Measurements from ENCODE around the gene FAM117A. TPM values are rescaled to one million over a fixed set of nuclear protein-coding genes. Genes with fewer than 3 reads are reported as not detected.

FAM117A gene
- total and polyA plus RNA-seq, 2 of the 4 experiments (the other 2 are of a cell fraction): 0.72 to 3.4 TPM

GRCh38 chr17:49707246-49707607 lies 56.7 kb downstream of the FAM117A start:
- Histone ChIP-seq H2BK120ac (ENCODE audit: low read depth, low read length) (no peak overlapping the region), H3K18ac (ENCODE audit: low read depth, low read length) (no peak overlapping the region), H3K14ac (replicated peaks; ENCODE audit: low read depth, low read length) (0 out of 2 replicates have a peak overlapping the region, but pooled peaks have one; percentile 12), H3K23ac (ENCODE audit: low read depth, low read length) (0 out of 2 replicates have a peak overlapping the region, but pooled peaks have one; percentile 5), H3K9me3 (ENCODE audit: control insufficient read depth, insufficient read depth, low read length) (no peaks in the 10 kb centered on the region), H2BK5ac (ENCODE audit: low read depth, low read length, poor library complexity, severe bottlenecking) (no peak overlapping the region), H4K8ac (ENCODE audit: low read depth in 2 of 2, low read length in 2 of 2) (peak overlapping the region; percentile 53 to 91), H4K91ac (ENCODE audit: insufficient read depth, low read depth, low read length) (no peak overlapping the region), H3K4me2 (ENCODE audit: low read depth, low read length) (peak overlapping the region; percentile 100), H2AK9ac (replicated peaks; ENCODE audit: low read depth, low read length, poor library complexity) (peak overlapping the region; percentile 88), H3K36me3 (ENCODE audit: control insufficient read depth, insufficient read depth, low read length) (peaks cover 29% of the 10 kb centered on the region), H3K4me3 (ENCODE audit: insufficient read depth, low read depth, low read length) (peak overlapping the region; percentile 80), H2AK5ac (ENCODE audit: low read depth, low read length) (peak overlapping the region; percentile 44), H2BK20ac (ENCODE audit: low read depth, low read length) (no peak overlapping the region), H3K9ac (ENCODE audit: low read depth, low read length) (peak overlapping the region; percentile 81), H3K79me1 (ENCODE audit: low read depth in 1 of 2, low read length in 2 of 2) (peaks cover 26 to 35% of the 10 kb centered on the region in 2 experiments), H3K27ac (ENCODE audit: insufficient read depth, low read length) (peak overlapping the region; percentile 70), H3K4me1 (ENCODE audit: control insufficient read depth, insufficient read depth, low read length) (peaks cover 5% of the 10 kb centered on the region), H4K20me1 (ENCODE audit: insufficient read depth, low read length) (no peaks in the 10 kb centered on the region), H2AFZ (replicated peaks; ENCODE audit: low read length, poor library complexity) (peak overlapping the region; percentile 96), H3K4ac (ENCODE audit: low read depth, low read length) (peak overlapping the region; percentile 58; the same call in 1 of the 2 replicates), H4K5ac (ENCODE audit: low read depth, low read length) (peak overlapping the region; percentile 51), H3K27me3 (ENCODE audit: control insufficient read depth, insufficient read depth, low read length) (no peaks in the 10 kb centered on the region), H3K56ac (ENCODE audit: extremely low read depth, insufficient read depth, low read length) (peak overlapping the region; percentile 78), H3K9me1 (ENCODE audit: insufficient read depth, low read length) (peaks cover 7% of the 10 kb centered on the region; the same call in 1 of the 2 replicates), H2BK15ac (ENCODE audit: low read depth, low read length) (no peak overlapping the region)
- DNase-seq: no peak
- intact Hi-C loops (cut with micrococcal nuclease) (loop anchor here (1.0 kb wide), 1 partner anchor 144 kb away; no protein-coding TSS in a partner anchor), dilution Hi-C loops (cut with HindIII; ENCODE audit: low sequenced_read_pairs, unreplicated experiment) (no loop called here), in situ Hi-C loops (cut with MboI; ENCODE audit: low sequenced_read_pairs) (loop anchor here (5.0 to 10.0 kb wide), 2 partner anchors 140 to 288 kb away; partner anchors contain the start of genes DLX3 and TAC4)
- TF ChIP-seq SMC3 (IDR thresholded peaks at IDR 0.05; ENCODE audit: low read depth, low read length) (peak; percentile 6; the same call in 1 of the 2 replicates), RFX5 (IDR thresholded peaks at IDR 0.05; ENCODE audit: low read depth, low read length) (no peak), MAFK (IDR thresholded peaks at IDR 0.05; ENCODE audit: low read depth, low read length) (no peak)
- TF ChIP-seq, protein P1, sequence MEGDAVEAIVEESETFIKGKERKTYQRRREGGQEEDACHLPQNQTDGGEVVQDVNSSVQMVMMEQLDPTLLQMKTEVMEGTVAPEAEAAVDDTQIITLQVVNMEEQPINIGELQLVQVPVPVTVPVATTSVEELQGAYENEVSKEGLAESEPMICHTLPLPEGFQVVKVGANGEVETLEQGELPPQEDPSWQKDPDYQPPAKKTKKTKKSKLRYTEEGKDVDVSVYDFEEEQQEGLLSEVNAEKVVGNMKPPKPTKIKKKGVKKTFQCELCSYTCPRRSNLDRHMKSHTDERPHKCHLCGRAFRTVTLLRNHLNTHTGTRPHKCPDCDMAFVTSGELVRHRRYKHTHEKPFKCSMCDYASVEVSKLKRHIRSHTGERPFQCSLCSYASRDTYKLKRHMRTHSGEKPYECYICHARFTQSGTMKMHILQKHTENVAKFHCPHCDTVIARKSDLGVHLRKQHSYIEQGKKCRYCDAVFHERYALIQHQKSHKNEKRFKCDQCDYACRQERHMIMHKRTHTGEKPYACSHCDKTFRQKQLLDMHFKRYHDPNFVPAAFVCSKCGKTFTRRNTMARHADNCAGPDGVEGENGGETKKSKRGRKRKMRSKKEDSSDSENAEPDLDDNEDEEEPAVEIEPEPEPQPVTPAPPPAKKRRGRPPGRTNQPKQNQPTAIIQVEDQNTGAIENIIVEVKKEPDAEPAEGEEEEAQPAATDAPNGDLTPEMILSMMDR (conservative IDR thresholded peaks at IDR 0.05; ENCODE audit: low read depth, low read length): no peak
- 8% methylated on average over 6 of the region's 12 CpGs; no CpG with 5 or more reads in 1 of the 2 experiments for WGBS, 2 experiments (ENCODE audit: extremely low coverage in 2 of 2, insufficient read length in 1 of 2)
- POLR2A ChIA-PET (ENCODE audit: unreplicated experiment): no interaction called here
- CTCF ChIA-PET: interaction anchor here (1.5 kb wide), 2 partner anchors 81 to 150 kb away, joined by 3 to 5 read pairs; no protein-coding TSS in a partner anchor
- ATAC-seq (ENCODE audit: low read depth): no peak
- BruUV-seq (replicated peaks): no TSS peak
